Thyroid gland (tissue), 4 donors: ENCODE data around the gene MYMK.

Source experiments
- CTCF ChIP-seq, 6 experiments: fragments of 200-600 bp in 3 of 6; fragments of 450-650 bp in 3 of 6; sonication (generic) in 3 of 6; IDR thresholded peaks; one replicate each; pipeline ENCODE4 v1.5.1; 2016 to 2019; ENCODE audit warnings: antibody characterized with exemption in 6 of 6, mild to moderate bottlenecking in 2 of 6, inconsistent platforms in 1 of 6, moderate library complexity in 1 of 6
- POLR2A ChIP-seq, 2 donors: fragments of 450-650 bp; IDR thresholded peaks; one replicate each; pipeline ENCODE4 v1.6.1; 2017; ENCODE audit warnings: antibody characterized with exemption in 2 of 2, mild to moderate bottlenecking in 2 of 2, moderate library complexity in 1 of 2

GRCh38 chr9:133507246-133507965 is 17.4 kb downstream of the MYMK start:
- no peak for TF ChIP-seq CTCF (IDR thresholded peaks at IDR 0.05)
- no peak for TF ChIP-seq POLR2A (IDR thresholded peaks at IDR 0.05)
